Right lobe of liver (tissue), 6 donors: ENCODE data around the gene SLC39A9. TPM values are rescaled to one million over a fixed set of nuclear protein-coding genes. Genes with fewer than 3 reads are reported as not detected.

Source experiments
- ATAC-seq, 4 donors: fragments of 200-7000 bp; cut with Tn5 transposase; one replicate each; pipeline ENCODE4 v1.9.1; 2020; ENCODE audit warnings: mild to moderate bottlenecking in 4 of 4, moderate library complexity in 4 of 4
- DNase-seq, 3 donors: peaks; one replicate each; pipeline ENCODE4 v3.0.0-alpha.2; 2020
- H3K27ac ChIP-seq, 3 donors: fragments of 200-600 bp; one replicate each; pipeline ENCODE4 v1.8.0; 2022
- H3K27me3 ChIP-seq, 2 donors: fragments of 200-600 bp; one replicate each; pipeline ENCODE4 v1.8.0; 2022
- H3K36me3 ChIP-seq, 4 donors: fragments of 200-600 bp; sonication (generic) in 1 of 4; one replicate each; pipeline versions ENCODE4 v1.5.1 to v1.8.0; 2017 to 2022; ENCODE audit warnings: control low read depth in 1 of 4
- H3K4me1 ChIP-seq, 4 donors: fragments of 200-600 bp; sonication (generic) in 1 of 4; one replicate each; pipeline versions ENCODE4 v1.5.1 to v1.8.0; 2017 to 2022; ENCODE audit warnings: control low read depth in 1 of 4
- H3K4me3 ChIP-seq, 3 donors: fragments of 200-600 bp; one replicate each; pipeline ENCODE4 v1.8.0; 2022
- H3K9me3 ChIP-seq, 4 donors: fragments of 200-600 bp; sonication (generic) in 1 of 4; one replicate each; pipeline versions ENCODE4 v1.5.1 to v1.8.0; 2017 to 2022; ENCODE audit warnings: control low read depth in 1 of 4
- POLR2A ChIP-seq: fragments of 450-650 bp; IDR thresholded peaks from one replicate; pipeline ENCODE4 v1.6.1; 2017; ENCODE audit warnings: antibody characterized with exemption, mild to moderate bottlenecking
- WGBS: methylation state at CpG from one replicate; pipeline ENCODE4 v1.1.6; 2018; ENCODE audit warnings: low coverage, low lambda C conversion rate; ENCODE audit not compliant: insufficient coverage; ENCODE audit errors: missing lambda C conversion rate; 5-methylcytosine and 5-hydroxymethylcytosine counted together
- intact Hi-C, 2 donors: fragments of 100-400 bp; cut with DNase I; formaldehyde crosslinking; loops; one replicate each; pipeline versions ENCODE4 v1.11.2 to v1.14.1; 2022
- total RNA-seq, 6 experiments: library from RNA; depleted of rRNA in 2 of 6; stranded (reverse); fragments of >200 nt in 2 of 6; fragmentation: NEBNext Ultra II Directional in 3 of 6; extraction: Animal tissue kit (Norgen Biotek cat#: 25700) in 3 of 6; gene quantifications; one replicate each; pipeline versions ENCODE4 v1.1.0 to v1.2.4, GENCODE V29; 2016 to 2023
- TF ChIP-seq, protein P1 (sequence below), 4 donors: fragments of 200-600 bp in 3 of 4; fragments of 450-650 bp in 1 of 4; IDR thresholded peaks; one replicate each; pipeline versions ENCODE4 v1.5.1 to v1.8.0; 2016 to 2022; ENCODE audit warnings: antibody characterized with exemption in 4 of 4, mild to moderate bottlenecking in 2 of 4
- donor health status: DM: no; HTN: yes; CAD: no.
- donor health status: DM: no; HTN: no; CAD: no.
- donor health status: DM: no; HTN: no; CAD: no.
- donor health status: DM: no; HTN: yes; CAD: no.
- donor health status: DM: no; HTN: yes; CAD: no.

SLC39A9 gene
- total RNA-seq, 6 experiments from 2014 or later = 44.7 to 78.2 (median 58.2) TPM

GRCh38 chr14:69366069-69366468 lies 32.4 kb upstream of the SLC39A9 start:
- Histone ChIP-seq H3K27ac (no peak overlapping the region), H3K36me3 (no peaks in the 10 kb centered on the region), H3K4me3 (no peak overlapping the region), H3K9me3 (no peaks in the 10 kb centered on the region), H3K4me1 (no peaks in the 10 kb centered on the region), H3K27me3 (no peaks in the 10 kb centered on the region)
- 64% methylated on average over 3 of the region's 3 CpGs for WGBS
- intact Hi-C loops = no loop called here
- no peak for ATAC-seq
- TF ChIP-seq, protein P1, sequence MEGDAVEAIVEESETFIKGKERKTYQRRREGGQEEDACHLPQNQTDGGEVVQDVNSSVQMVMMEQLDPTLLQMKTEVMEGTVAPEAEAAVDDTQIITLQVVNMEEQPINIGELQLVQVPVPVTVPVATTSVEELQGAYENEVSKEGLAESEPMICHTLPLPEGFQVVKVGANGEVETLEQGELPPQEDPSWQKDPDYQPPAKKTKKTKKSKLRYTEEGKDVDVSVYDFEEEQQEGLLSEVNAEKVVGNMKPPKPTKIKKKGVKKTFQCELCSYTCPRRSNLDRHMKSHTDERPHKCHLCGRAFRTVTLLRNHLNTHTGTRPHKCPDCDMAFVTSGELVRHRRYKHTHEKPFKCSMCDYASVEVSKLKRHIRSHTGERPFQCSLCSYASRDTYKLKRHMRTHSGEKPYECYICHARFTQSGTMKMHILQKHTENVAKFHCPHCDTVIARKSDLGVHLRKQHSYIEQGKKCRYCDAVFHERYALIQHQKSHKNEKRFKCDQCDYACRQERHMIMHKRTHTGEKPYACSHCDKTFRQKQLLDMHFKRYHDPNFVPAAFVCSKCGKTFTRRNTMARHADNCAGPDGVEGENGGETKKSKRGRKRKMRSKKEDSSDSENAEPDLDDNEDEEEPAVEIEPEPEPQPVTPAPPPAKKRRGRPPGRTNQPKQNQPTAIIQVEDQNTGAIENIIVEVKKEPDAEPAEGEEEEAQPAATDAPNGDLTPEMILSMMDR (IDR thresholded peaks at IDR 0.05) = no peak
- no peak for TF ChIP-seq POLR2A
- DNase-seq = no peak

DNA sequence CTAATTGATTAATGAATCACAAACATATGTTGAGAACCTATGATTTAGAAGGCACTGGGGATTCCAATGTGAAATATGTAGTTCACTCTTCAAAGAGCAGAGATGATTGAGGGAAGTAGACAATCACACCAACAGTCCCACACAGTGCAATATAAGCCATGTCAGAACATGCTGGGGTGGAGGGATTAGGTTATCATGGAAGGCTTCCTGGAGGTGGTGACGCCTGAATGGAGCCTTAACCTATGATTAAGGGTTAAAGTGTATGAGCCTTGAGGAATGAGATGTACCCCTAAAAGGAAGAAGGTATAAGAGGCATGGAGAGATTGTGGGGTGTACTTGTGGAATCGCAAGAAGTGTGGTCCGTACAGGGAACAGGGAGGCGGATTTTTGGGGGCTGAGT lies 31.7 kb upstream of the SLC39A9 start:
- no peaks in the 10 kb centered on the region for H3K9me3 ChIP-seq
- H3K36me3 ChIP-seq = no peaks in the 10 kb centered on the region
- no peak overlapping the region for H3K27ac ChIP-seq
- WGBS = 95% methylated on average over 3 of the region's 4 CpGs
- ATAC-seq (no peak), DNase-seq (no peak)
- no peak for TF ChIP-seq POLR2A
- TF ChIP-seq, protein P1 (IDR thresholded peaks at IDR 0.05) = no peak
- intact Hi-C loops = no loop called here
- no peaks in the 10 kb centered on the region for H3K27me3 ChIP-seq
- H3K4me3 ChIP-seq = no peak overlapping the region
- no peaks in the 10 kb centered on the region for H3K4me1 ChIP-seq

DNA sequence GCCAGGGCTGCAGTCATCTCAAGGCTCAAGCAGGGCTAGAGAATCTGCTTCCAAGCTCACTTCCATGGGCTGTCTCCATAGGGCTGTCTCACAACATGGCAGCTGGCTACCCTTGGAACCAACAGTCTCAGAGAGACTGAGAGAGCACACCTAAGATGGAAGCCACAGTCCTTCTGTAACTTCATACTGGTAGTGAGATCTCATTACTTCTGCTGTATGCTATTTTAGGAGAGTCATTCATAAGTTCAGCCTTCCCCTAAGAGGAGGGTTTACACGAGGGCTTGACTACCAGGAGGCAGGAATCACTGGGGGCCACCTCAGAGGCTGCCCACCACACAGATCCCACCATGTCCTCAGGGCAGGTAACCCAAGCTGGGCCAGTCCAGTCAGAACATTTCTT lies 30.1 kb upstream of the SLC39A9 start:
- intact Hi-C loops = no loop called here
- ATAC-seq (no peak), DNase-seq (no peak)
- Histone ChIP-seq H3K36me3 (no peaks in the 10 kb centered on the region), H3K9me3 (no peaks in the 10 kb centered on the region), H3K27me3 (no peaks in the 10 kb centered on the region), H3K27ac (no peak overlapping the region), H3K4me3 (no peak overlapping the region), H3K4me1 (no peaks in the 10 kb centered on the region)
- WGBS = no CpG with 5 or more reads among the region's 1 CpG
- no peak for TF ChIP-seq POLR2A
- TF ChIP-seq, protein P1 (IDR thresholded peaks at IDR 0.05) = no peak

GRCh38 chr14:69370061-69370460 lies 28.4 kb upstream of the SLC39A9 start:
- no peaks in the 10 kb centered on the region for H3K9me3 ChIP-seq
- H3K4me1 ChIP-seq = no peaks in the 10 kb centered on the region
- no peak overlapping the region for H3K4me3 ChIP-seq
- H3K36me3 ChIP-seq = no peaks in the 10 kb centered on the region
- no peak overlapping the region for H3K27ac ChIP-seq
- ATAC-seq (no peak), DNase-seq (no peak)
- TF ChIP-seq POLR2A = no peak
- TF ChIP-seq, protein P1 (IDR thresholded peaks at IDR 0.05) = no peak
- H3K27me3 ChIP-seq = no peaks in the 10 kb centered on the region
- WGBS = 45% methylated on average over 3 of the region's 5 CpGs
- intact Hi-C loops = no loop called here

DNA sequence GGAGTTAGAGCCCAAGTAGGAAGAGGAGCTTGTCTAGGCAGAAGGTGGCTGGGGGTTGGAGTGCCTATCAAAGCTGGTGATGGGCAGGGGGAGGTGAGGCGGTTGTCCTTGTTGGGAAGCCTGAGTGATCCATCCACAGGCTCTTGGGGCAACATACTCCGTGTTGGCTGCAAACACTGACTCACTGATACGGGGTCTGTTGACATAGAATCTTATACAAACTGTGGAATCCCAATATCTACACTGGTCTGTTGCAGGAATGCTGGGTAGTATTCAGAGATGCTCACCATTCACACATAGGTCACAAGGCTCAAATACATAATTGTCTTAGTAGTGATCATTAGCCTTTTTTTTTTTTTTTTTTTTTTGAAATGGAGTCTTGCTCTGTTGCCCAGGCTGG lies 26.3 kb upstream of the SLC39A9 start:
- H3K4me1 ChIP-seq = no peaks in the 10 kb centered on the region
- DNase-seq (no peak), ATAC-seq (no peak)
- TF ChIP-seq, protein P1 (IDR thresholded peaks at IDR 0.05) = no peak
- no peak for TF ChIP-seq POLR2A
- H3K27ac ChIP-seq = no peak overlapping the region
- no peaks in the 10 kb centered on the region for H3K27me3 ChIP-seq
- peaks cover 0 to 7% (median 0%) of the 10 kb centered on the region in 4 donors for H3K36me3 ChIP-seq
- WGBS = no CpG with 5 or more reads among the region's 3 CpGs
- no peak overlapping the region for H3K4me3 ChIP-seq
- intact Hi-C loops = no loop called here
- H3K9me3 ChIP-seq = no peaks in the 10 kb centered on the region
